SK-N-SH treated with all-trans-retinoic acid at 6 μM for 48 hours (cell line): ENCODE measurements around the gene NRDE2.

Experiments
- ATAC-seq: fragments of 200-7000 bp; cut with Tn5 transposase; 3 replicates; pipeline ENCODE4 v1.9.1; 2020; ENCODE audit warnings: mild to moderate bottlenecking, moderate library complexity
- ARNTL ChIP-seq: fragments of 450-650 bp; formaldehyde crosslinking; IDR thresholded peaks from 2 replicates; pipeline ENCODE4 v1.5.0; 2020; ENCODE audit warnings: low read depth, mild to moderate bottlenecking, moderate library complexity, borderline replicate concordance
- CSDC2 ChIP-seq: fragments of 250-450 bp; sonication (Bioruptor Pico); IDR thresholded peaks from 2 replicates; pipeline ENCODE4 v1.5.0; 2020; ENCODE audit warnings: mild to moderate bottlenecking, moderate library complexity
- ESRRG ChIP-seq: fragments of 250-450 bp; sonication (Bioruptor Pico); IDR thresholded peaks from 2 replicates; pipeline ENCODE4 v1.6.1; 2021; ENCODE audit warnings: mild to moderate bottlenecking
- GLIS3 ChIP-seq: fragments of 250-450 bp; sonication (Bioruptor Pico); IDR thresholded peaks from 2 replicates; pipeline ENCODE4 v1.5.0; 2020; ENCODE audit warnings: mild to moderate bottlenecking, moderate library complexity
- ISL1 ChIP-seq: fragments of 250-450 bp; sonication (Bioruptor Pico); IDR thresholded peaks from 2 replicates; pipeline ENCODE4 v2.1.2; 2022; ENCODE audit warnings: mild to moderate bottlenecking, moderate library complexity
- OSR1 ChIP-seq: fragments of 250-450 bp; sonication (Bioruptor Pico); IDR thresholded peaks from 2 replicates; pipeline ENCODE4 v1.8.0; 2022; ENCODE audit warnings: moderate library complexity, mild to moderate bottlenecking, inconsistent platforms
- PPARA ChIP-seq: fragments of 250-450 bp; sonication (Bioruptor Pico); IDR thresholded peaks from 2 replicates; pipeline ENCODE4 v1.5.0; 2020; ENCODE audit warnings: mild to moderate bottlenecking, borderline replicate concordance
- RARB ChIP-seq: fragments of 250-450 bp; sonication (Bioruptor Pico); IDR thresholded peaks from 2 replicates; pipeline ENCODE4 v1.8.0; 2021; ENCODE audit warnings: mild to moderate bottlenecking, moderate library complexity
- SNAI2 ChIP-seq: fragments of 250-450 bp; sonication (Bioruptor Pico); IDR thresholded peaks from 2 replicates; pipeline ENCODE4 v1.5.0; 2020; ENCODE audit warnings: mild to moderate bottlenecking, moderate library complexity
- TCF4 ChIP-seq: fragments of 250-450 bp; sonication (Bioruptor Pico); IDR thresholded peaks from 2 replicates; pipeline ENCODE4 v1.8.0; 2021; ENCODE audit warnings: mild to moderate bottlenecking, moderate library complexity, borderline replicate concordance
- TOX ChIP-seq: fragments of 250-450 bp; sonication (Bioruptor Pico); IDR thresholded peaks from 2 replicates; pipeline ENCODE4 v1.8.0; 2021; ENCODE audit warnings: mild to moderate bottlenecking, moderate library complexity, borderline replicate concordance
- ZC3H10 ChIP-seq: fragments of 250-450 bp; sonication (Bioruptor Pico); IDR thresholded peaks from 2 replicates; pipeline ENCODE4 v1.5.1; 2021; ENCODE audit warnings: mild to moderate bottlenecking, moderate library complexity
- ZFP3 ChIP-seq: fragments of 250-450 bp; sonication (Bioruptor Pico); IDR thresholded peaks from 2 replicates; pipeline ENCODE4 v1.5.0; 2020; ENCODE audit warnings: mild to moderate bottlenecking, moderate library complexity
- ZFP30 ChIP-seq: fragments of 450-650 bp; formaldehyde crosslinking; IDR thresholded peaks from 2 replicates; pipeline ENCODE4 v1.5.0; 2022; ENCODE audit warnings: mild to moderate bottlenecking, moderate library complexity
- ZNF565 ChIP-seq: fragments of 450-650 bp; formaldehyde crosslinking; conservative IDR thresholded peaks from 2 replicates; pipeline ENCODE4 v1.5.0; 2020; ENCODE audit warnings: low read depth, mild to moderate bottlenecking, moderate library complexity
- ZNF70 ChIP-seq: fragments of 450-650 bp; formaldehyde crosslinking; IDR thresholded peaks from 2 replicates; pipeline ENCODE4 v1.5.0; 2020; ENCODE audit warnings: mild to moderate bottlenecking, moderate library complexity
- ZNF8 ChIP-seq: fragments of 450-650 bp; formaldehyde crosslinking; IDR thresholded peaks from 2 replicates; pipeline ENCODE4 v1.5.0; 2020; ENCODE audit warnings: mild to moderate bottlenecking, moderate library complexity
- TF ChIP-seq, protein P1 (sequence below): fragments of 250-450 bp; sonication (Bioruptor Pico); IDR thresholded peaks from 2 replicates; pipeline ENCODE4 v1.5.0; 2020; ENCODE audit warnings: mild to moderate bottlenecking, moderate library complexity
- TF ChIP-seq, protein P2 (sequence below): fragments of 250-450 bp; sonication (Bioruptor Pico); IDR thresholded peaks from 2 replicates; pipeline ENCODE4 v1.5.1; 2021; ENCODE audit warnings: mild to moderate bottlenecking, moderate library complexity
- TF ChIP-seq, protein P3 (sequence below): fragments of 250-450 bp; sonication (Bioruptor Pico); IDR thresholded peaks from 2 replicates; pipeline ENCODE4 v1.8.0; 2020; ENCODE audit warnings: mild to moderate bottlenecking, moderate library complexity, borderline replicate concordance
- TF ChIP-seq, protein P4 (sequence below): fragments of 250-450 bp; sonication (Bioruptor Pico); IDR thresholded peaks from 2 replicates; pipeline ENCODE4 v1.8.0; 2021; ENCODE audit warnings: low read depth, mild to moderate bottlenecking, moderate library complexity, borderline replicate concordance

The NRDE2 gene

DNA sequence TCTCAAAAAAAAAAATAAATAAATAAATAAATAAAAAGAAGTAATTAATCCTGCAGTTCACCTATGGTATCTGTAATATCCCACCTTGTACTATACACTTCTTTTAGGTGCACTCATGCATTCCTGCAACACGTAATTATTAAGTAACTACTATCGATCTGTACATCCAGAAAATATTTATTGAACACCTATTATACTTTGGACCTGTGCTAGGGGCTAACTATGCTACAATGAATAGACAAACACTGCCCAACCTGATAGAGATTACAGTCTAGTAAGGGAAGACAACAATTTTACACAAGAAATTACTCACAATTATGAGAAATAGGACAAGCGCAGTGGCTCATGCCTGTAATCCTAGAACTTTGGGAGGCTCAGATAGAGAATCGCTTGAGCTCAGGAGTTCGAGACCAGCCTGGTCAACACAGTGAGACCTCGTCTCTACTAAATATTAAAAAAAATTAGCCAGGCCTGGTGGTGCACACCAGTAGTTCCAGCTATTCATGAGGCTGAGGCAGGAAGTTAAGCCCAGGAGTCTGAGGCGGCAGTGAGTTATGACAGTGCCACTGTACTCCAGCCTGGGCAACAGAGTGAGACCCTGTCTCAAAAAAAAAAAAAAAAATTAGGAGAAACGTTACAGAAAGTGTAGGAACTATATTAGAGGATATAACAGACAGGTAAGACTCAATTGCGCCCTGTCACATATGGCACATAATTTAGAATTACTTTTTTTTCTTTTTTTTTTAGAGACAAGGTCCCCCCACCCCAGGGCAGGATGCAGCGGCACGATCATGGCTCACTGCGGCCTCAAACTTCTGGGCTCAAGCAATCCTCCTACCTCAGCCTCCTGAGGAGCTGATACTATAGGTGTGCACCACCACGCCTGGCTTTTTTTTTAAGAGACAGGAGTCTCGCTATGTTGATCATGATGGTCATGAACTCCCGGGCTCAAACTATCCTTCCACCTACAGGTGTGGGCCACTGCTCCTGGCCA lies 1.2 kb downstream of the NRDE2 start:
- TF ChIP-seq, protein P1, sequence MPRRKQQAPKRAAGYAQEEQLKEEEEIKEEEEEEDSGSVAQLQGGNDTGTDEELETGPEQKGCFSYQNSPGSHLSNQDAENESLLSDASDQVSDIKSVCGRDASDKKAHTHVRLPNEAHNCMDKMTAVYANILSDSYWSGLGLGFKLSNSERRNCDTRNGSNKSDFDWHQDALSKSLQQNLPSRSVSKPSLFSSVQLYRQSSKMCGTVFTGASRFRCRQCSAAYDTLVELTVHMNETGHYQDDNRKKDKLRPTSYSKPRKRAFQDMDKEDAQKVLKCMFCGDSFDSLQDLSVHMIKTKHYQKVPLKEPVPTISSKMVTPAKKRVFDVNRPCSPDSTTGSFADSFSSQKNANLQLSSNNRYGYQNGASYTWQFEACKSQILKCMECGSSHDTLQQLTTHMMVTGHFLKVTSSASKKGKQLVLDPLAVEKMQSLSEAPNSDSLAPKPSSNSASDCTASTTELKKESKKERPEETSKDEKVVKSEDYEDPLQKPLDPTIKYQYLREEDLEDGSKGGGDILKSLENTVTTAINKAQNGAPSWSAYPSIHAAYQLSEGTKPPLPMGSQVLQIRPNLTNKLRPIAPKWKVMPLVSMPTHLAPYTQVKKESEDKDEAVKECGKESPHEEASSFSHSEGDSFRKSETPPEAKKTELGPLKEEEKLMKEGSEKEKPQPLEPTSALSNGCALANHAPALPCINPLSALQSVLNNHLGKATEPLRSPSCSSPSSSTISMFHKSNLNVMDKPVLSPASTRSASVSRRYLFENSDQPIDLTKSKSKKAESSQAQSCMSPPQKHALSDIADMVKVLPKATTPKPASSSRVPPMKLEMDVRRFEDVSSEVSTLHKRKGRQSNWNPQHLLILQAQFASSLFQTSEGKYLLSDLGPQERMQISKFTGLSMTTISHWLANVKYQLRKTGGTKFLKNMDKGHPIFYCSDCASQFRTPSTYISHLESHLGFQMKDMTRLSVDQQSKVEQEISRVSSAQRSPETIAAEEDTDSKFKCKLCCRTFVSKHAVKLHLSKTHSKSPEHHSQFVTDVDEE (CRISPR knock-in tag) = no peak
- TF ChIP-seq, protein P2, sequence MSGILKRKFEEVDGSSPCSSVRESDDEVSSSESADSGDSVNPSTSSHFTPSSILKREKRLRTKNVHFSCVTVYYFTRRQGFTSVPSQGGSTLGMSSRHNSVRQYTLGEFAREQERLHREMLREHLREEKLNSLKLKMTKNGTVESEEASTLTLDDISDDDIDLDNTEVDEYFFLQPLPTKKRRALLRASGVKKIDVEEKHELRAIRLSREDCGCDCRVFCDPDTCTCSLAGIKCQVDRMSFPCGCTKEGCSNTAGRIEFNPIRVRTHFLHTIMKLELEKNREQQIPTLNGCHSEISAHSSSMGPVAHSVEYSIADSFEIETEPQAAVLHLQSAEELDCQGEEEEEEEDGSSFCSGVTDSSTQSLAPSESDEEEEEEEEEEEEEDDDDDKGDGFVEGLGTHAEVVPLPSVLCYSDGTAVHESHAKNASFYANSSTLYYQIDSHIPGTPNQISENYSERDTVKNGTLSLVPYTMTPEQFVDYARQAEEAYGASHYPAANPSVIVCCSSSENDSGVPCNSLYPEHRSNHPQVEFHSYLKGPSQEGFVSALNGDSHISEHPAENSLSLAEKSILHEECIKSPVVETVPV (CRISPR knock-in tag) = no peak
- no peak for TF ChIP-seq ARNTL (CRISPR knock-in tag)
- no peak for TF ChIP-seq TOX (CRISPR knock-in tag)
- no peak for TF ChIP-seq ZNF565 (CRISPR knock-in tag)
- no peak for TF ChIP-seq ZFP30 (CRISPR knock-in tag)
- TF ChIP-seq PPARA (CRISPR knock-in tag) = no peak
- no peak for TF ChIP-seq TCF4 (CRISPR knock-in tag)
- TF ChIP-seq, protein P3, sequence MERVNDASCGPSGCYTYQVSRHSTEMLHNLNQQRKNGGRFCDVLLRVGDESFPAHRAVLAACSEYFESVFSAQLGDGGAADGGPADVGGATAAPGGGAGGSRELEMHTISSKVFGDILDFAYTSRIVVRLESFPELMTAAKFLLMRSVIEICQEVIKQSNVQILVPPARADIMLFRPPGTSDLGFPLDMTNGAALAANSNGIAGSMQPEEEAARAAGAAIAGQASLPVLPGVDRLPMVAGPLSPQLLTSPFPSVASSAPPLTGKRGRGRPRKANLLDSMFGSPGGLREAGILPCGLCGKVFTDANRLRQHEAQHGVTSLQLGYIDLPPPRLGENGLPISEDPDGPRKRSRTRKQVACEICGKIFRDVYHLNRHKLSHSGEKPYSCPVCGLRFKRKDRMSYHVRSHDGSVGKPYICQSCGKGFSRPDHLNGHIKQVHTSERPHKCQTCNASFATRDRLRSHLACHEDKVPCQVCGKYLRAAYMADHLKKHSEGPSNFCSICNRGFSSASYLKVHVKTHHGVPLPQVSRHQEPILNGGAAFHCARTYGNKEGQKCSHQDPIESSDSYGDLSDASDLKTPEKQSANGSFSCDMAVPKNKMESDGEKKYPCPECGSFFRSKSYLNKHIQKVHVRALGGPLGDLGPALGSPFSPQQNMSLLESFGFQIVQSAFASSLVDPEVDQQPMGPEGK = no peak
- no peak for TF ChIP-seq ZC3H10
- TF ChIP-seq, protein P4, sequence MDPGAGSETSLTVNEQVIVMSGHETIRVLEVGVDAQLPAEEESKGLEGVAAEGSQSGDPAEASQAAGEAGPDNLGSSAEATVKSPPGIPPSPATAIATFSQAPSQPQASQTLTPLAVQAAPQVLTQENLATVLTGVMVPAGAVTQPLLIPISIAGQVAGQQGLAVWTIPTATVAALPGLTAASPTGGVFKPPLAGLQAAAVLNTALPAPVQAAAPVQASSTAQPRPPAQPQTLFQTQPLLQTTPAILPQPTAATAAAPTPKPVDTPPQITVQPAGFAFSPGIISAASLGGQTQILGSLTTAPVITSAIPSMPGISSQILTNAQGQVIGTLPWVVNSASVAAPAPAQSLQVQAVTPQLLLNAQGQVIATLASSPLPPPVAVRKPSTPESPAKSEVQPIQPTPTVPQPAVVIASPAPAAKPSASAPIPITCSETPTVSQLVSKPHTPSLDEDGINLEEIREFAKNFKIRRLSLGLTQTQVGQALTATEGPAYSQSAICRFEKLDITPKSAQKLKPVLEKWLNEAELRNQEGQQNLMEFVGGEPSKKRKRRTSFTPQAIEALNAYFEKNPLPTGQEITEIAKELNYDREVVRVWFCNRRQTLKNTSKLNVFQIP (CRISPR knock-in tag) = no peak
- no peak for TF ChIP-seq ISL1 (CRISPR knock-in tag)
- TF ChIP-seq SNAI2 = no peak
- TF ChIP-seq OSR1 = no peak
- no peak for TF ChIP-seq GLIS3
- TF ChIP-seq CSDC2 = no peak
- TF ChIP-seq ZNF8 (CRISPR knock-in tag) = no peak
- no peak for TF ChIP-seq ESRRG
- TF ChIP-seq, all 23 proteins: peak for 0
- ATAC-seq = no peak

DNA sequence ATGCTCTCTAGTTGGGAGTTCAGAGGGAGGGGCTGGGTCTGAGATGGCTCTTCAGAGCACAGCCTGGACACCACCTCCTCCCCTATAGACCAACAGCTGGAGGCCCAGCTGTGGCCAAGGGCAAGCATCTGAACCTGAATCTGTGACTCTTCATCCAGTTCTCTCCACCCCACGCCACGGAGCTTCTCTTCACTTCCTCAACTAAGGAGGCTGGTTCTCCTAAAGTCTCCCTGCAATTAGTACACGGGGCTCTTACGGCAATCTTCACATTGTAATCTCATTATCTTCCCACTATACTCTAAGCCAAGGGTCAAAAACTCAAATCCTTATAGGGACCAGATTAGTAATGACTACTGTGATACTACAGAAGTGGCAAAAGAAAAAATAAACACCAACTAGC lies 9.8 kb downstream of the NRDE2 start:
- no peak for ATAC-seq
- TF ChIP-seq CSDC2 (no peak), OSR1 (no peak), ISL1 (CRISPR knock-in tag) (no peak), ZNF70 (no peak), RARB (CRISPR knock-in tag) (no peak), ZC3H10 (no peak), ZFP3 (CRISPR knock-in tag) (no peak), ZFP30 (CRISPR knock-in tag) (no peak), SNAI2 (no peak), TOX (CRISPR knock-in tag) (no peak), TCF4 (CRISPR knock-in tag) (no peak), ARNTL (CRISPR knock-in tag) (no peak)
- TF ChIP-seq, protein P2 (CRISPR knock-in tag) = no peak
- TF ChIP-seq, protein P4 (CRISPR knock-in tag) = no peak
- TF ChIP-seq, protein P3 = no peak
- TF ChIP-seq, protein P1 (CRISPR knock-in tag) = no peak
